NCI-H1930 (cell line): ENCODE results near the gene NEK11.
"Not testable (repeated sequence)": the region's sequence is repeated elsewhere in the genome, so short reads cannot be mapped to it uniquely, and the experiment has no call there.

Experiments
- DNase-seq, 2 experiments: peaks; one replicate each; lab custom pipeline; 2025; lab: John Stamatoyannopoulos, UW

Gene NEK11

DNA sequence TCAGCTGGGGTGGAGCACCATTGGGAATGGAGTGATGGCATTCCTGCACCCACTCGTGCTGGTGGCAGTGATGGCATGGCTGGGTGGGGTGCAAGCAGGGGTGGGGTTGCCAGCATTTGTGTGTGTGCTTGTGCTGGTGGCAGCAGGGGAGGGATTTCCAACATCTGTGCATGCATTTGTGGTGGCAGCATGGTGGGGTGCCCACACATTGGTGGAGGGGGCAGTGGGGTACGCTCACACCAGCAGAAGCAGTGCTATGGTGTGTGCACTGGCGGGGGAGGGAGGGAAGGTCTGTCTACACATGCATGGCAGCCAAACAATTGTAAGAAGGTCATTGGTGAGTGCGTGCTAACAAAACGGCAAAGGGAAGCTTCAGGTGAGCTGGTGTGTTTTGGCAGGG is 278.2 kb downstream of the NEK11 start:
- no peak for DNase-seq

DNA sequence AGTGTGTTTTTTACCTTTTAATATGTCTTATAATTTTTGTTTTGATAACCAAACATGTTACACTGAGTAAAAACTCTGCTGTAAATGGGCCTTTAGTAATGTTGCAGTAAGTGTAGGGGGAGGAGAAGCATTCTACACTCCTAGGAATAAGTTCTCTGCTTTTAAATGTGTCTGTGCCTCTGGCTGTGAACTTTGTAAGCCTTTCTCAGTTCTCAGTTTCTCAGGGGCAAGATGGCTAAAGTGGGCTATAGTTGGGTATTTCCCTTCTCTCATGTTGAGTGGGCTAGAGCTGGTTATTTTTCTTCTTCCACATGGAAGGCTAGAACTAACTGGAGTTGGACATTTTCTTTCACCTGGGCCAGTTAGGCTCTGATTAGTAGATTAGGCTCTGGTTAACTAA is 279.6 kb downstream of the NEK11 start:
- no peak for DNase-seq

- DNase-seq: no peak
Measured at GRCh38 chr3:131314318-131314717, 287.6 kb downstream of the NEK11 start.

GRCh38 chr3:131315162-131315561 is 288.5 kb downstream of the NEK11 start:
- DNase-seq: no peak

GRCh38 chr3:131317667-131318066 is 291.0 kb downstream of the NEK11 start:
- DNase-seq: no peak

DNA sequence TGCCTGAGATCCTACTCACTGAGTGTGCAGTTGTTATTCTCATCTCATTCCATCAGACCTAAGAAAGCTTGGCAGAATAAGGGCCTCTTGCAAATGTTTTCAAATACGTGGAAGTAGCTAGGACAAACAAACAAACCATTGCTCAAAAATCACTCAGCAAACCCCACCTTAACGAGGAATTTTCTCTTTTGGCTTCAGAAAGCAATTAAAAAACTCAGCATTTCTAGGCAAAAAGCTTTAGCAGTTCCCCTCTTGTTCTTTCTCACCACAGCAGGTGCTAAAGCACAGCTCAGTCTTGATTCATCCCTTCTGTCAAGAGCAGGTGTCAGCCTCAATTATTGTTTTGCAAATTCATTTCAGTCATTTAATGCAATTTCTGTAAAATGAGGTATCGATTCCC is 296.3 kb downstream of the NEK11 start:
- DNase-seq: no peak

- no peak for DNase-seq
Measured at GRCh38 chr3:131323792-131324191, 297.1 kb downstream of the NEK11 start.

DNA sequence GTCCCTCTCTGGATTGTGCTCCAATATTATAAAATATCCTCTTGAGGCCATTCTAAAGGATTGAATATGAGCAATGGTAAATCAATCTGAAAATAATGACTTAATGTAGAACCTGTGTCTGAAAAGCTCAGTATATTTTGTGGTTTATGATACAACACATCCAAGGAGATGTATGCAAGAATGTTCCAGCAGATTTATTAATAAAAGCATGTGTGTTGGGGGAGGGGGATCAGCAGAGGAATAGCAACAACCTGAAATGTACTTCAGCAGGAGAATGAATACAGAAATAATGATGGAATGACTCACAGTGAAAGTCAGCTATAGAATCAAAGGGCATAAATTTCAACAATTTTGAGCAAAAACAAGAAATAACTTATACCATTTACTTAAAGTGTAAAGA is 298.2 kb downstream of the NEK11 start:
- no peak for DNase-seq

DNA sequence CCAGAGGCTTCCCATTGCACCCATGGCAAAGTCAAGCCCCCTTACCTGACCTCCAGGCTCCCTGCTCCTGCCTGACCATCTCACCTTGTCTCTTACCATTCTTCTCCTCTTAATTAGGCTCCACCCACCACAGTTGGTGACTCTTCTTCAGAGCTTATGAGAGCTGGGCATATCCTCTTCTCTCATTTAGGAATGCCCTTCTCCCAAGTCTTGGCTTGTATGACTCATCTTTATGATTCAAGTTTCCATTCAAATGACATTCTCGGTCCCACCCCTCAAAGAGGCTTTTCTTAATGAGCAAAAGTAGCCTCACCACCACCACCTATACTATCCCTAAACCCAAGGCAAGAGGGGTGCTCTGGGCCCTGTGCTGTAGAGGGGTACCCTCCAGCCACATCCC is 299.6 kb downstream of the NEK11 start:
- no peak for DNase-seq

DNA sequence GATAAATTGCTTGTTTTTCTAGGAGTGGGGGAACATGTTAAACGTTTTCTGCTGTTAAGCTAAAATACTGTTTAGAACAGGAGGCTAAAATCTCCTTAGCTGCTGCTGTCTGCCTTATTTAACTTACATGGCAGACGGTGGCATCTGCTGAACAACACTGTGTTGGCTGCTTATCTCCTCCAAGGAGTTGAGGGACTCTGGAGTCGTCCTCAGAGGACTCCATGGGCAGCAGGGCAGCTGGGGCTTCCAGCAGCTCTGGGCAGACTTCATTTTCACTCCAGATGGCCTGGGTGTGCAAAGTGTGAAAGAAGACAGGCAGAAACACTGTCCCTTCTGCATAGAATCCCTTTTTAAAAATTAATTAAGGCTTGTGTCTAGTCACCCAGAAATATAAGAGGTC is 302.0 kb downstream of the NEK11 start:
- no peak for DNase-seq

DNA sequence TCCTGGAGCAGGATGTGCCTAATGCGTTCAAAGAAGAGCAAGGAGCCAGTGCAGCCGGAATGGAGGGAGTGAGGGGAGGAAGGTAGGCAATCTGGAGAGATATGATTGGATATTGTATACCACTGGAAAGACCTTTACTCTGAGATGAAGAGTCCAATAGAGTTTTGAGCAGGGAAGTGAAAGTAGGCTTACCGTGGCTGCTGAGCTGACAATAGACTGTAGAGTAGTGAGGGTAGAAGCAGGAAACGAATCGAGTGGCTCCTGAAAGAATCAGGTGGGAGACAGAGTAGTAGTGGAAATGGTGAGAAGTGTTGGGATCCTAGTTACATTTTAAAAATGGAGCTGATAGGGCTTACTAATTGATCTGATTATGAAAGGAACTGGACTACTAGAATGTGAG is 303.1 kb downstream of the NEK11 start:
- DNase-seq: no peak

GRCh38 chr3:131331456-131332085 is 304.9 kb downstream of the NEK11 start:
- DNase-seq: not testable (repeated sequence)

DNA sequence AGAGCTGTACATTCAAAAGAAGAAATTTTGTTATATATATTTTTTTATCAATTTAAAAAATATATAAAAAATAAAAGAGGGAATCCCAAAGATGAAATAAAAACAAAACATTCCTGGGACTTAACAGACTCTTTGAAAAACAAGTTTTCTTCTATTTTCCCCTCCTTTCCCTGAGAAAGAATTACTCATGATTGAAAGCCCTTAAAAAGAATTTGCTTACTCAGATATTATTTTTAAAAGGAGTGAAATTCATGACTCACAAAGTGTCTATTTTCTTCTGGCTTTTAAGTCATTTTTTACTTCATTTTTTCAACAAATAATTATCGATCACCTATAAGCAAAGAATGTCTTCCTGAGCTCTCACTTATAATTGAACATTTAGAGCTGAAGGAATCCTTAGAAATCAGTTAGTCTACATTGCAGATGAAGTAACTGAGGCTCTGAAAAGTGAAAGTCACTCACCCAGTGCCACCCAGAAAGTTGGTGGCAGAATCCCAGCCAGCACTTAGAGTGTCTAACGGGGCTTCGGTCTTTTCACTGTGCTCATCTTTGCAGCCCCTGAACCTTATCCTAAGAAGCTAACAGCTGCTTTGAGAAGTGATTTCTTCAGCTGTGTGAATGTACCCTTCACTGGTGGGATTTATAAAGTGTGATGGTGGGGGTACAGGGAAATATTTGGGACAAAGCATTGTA is 312.4 kb downstream of the NEK11 start:
- DNase-seq: no peak

DNA sequence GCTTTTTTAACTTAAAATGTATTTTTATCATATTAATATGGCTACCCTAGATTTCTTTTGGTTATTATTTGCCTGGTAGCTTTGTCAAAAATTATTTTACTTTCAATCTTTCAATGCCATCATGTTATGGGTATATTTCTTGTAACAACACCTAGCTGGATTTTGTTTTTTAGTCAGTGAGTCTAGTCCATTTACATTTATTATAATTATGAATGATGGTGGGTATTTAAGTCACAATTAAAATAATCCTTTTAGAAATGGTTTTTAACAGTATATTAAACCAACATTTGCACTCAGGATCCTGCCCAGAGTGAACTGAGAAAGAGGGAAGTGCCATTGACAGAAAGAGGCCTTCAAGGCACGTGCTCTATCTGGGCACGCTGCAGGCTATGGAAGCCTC is 315.1 kb downstream of the NEK11 start:
- no peak for DNase-seq

GRCh38 chr3:131348911-131349310 is 322.2 kb downstream of the NEK11 start:
- no peak for DNase-seq

GRCh38 chr3:131349454-131349853 is 322.8 kb downstream of the NEK11 start:
- DNase-seq: no peak

GRCh38 chr3:131349946-131350347 is 323.3 kb downstream of the NEK11 start:
- no peak for DNase-seq

- DNase-seq: no peak
Measured at GRCh38 chr3:131350506-131350905, 323.8 kb downstream of the NEK11 start.

GRCh38 chr3:131353016-131353877 is 326.6 kb downstream of the NEK11 start:
- DNase-seq: no peak

DNA sequence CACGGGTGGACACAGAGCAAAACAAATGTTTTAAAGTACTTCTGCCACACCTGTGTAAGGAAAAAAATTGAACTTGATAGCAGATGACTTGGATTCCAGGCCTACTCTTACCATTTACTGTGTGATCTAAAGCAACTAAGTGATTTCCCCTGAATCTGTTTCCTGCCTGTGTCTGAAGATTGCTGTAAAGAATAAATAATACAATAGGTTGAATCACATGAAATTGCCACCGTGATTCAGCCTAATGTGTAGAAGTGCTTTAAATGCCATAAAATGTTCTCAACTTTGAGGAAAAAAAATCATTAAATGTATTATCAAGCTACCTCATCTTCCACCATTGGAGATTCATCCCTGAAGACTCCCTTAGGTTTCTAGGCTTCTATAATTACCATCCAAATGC is 327.3 kb downstream of the NEK11 start:
- no peak for DNase-seq

DNA sequence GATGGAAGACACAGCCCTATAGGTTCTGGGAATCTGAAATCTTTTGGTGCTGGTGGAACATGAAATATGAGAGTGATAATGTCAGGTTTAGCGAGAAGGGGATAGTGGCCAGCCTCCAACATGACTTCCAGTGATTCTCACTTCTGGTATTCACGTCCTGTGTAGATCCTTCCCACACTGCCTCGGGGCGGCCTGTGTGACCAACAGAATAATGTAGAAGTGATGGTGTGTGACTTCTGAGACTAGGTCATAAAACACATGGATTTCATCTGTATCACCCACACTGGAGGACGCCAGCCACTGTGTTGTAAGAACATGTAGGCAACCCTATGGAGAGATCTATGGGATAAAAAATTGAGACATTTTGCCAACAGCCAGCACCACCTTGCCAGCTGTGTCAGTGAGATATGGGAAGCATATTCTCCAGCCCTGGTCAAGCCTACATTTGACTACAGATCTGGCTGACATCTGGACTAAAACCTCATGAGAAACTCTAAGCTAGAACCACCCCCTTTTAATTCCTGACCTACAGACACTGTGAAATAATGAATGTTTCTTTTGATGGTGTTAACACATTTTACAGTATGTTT is 329.4 kb downstream of the NEK11 start:
- DNase-seq: no peak

DNA sequence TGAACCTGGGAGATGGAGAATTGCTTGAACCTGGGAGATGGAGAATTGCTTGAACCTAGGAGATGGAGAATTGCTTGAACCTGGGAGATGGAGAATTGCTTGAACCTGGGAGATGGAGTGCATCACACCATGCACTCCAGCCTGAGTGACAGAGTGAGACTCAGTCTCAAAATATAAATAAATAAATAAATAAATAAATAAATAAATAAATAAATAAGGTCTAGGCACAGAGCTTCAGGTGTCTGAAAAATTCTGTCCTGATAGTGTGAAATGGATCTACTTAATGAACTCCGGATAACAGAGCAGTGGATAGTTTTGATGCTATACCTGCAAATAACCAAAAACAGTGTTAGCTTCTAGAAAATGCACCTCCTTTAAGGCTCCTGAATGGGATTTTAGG is 330.6 kb downstream of the NEK11 start:
- no peak for DNase-seq
